Upper lobe of left lung (tissue), 4 donors: Measurements from ENCODE around the gene TAF1D.

Source experiments
- CTCF ChIP-seq, 6 experiments: fragments of 450-650 bp in 4 of 6; fragments of 200-600 bp in 2 of 6; sonication (generic) in 2 of 6; IDR thresholded peaks; one replicate each; pipeline ENCODE4 v1.5.1; 2016 to 2019; ENCODE audit warnings: antibody characterized with exemption in 6 of 6
- EP300 ChIP-seq, 4 donors: sonication (generic); formaldehyde crosslinking; IDR thresholded peaks; one replicate each; pipeline ENCODE4 v1.5.1; 2017; ENCODE audit warnings: antibody characterized with exemption in 4 of 4, control low read depth in 2 of 4
- POLR2A ChIP-seq, 4 donors: fragments of 450-650 bp; IDR thresholded peaks; one replicate each; pipeline ENCODE4 v1.5.1; 2016 to 2017; ENCODE audit warnings: antibody characterized with exemption in 4 of 4, mild to moderate bottlenecking in 2 of 4
- POLR2AphosphoS5 ChIP-seq, 2 donors: sonication (generic); formaldehyde crosslinking; IDR thresholded peaks; one replicate each; pipeline ENCODE4 v1.5.1; 2017; ENCODE audit warnings: antibody characterized with exemption in 2 of 2

DNA sequence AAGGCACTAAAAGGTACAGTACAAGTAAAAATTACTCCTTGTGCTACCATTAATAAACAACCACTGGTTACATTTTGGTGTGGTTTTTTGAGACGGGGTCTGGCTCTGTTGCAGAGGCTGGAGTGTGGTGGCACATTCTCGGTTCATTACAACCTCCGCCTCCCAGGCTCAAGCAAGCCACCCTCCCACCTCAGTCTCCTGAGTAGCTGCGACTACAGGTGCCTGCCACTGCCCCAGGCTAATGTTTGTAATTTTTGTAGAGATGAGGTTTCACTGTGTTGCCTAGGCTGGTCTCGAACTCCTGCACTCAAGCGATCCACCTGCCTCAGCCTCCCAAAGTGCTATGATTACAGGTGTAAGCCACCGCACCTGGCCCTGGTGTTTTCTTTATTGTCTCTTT, 20.8 kb downstream of the TAF1D start:
- no peak for TF ChIP-seq CTCF (IDR thresholded peaks at IDR 0.05)
- no peak for TF ChIP-seq POLR2A (IDR thresholded peaks at IDR 0.05)
- TF ChIP-seq POLR2AphosphoS5 (IDR thresholded peaks at IDR 0.05) = no peak
- no peak for TF ChIP-seq EP300 (IDR thresholded peaks at IDR 0.05)
